Stimulated activated CD4-positive, alpha-beta T cell treated with anti-CD3 and anti-CD28 coated beads, Interleukin-1b, Interleukin-23, amount 100 ng/mL, for 1 hour (primary cell): ENCODE measurements around the gene MORN1.

Experiments
- DNase-seq, 2 donors: peaks; one replicate each; pipeline ENCODE4 v3.0.0-alpha.2; 2020; ENCODE audit warnings: low read depth in 2 of 2

Gene MORN1

GRCh38 chr1:2386636-2387611, 4.4 kb downstream of the MORN1 start:
- DNase-seq = no peak

GRCh38 chr1:2385606-2386280, 5.6 kb downstream of the MORN1 start:
- no peak for DNase-seq

GRCh38 chr1:2384941-2385481, 6.3 kb downstream of the MORN1 start:
- no peak for DNase-seq

GRCh38 chr1:2384130-2384860, 7.1 kb downstream of the MORN1 start:
- DNase-seq = no peak

- no peak for DNase-seq
These were observed 7.8 kb downstream of the MORN1 start for GRCh38 chr1:2383576-2383975.

- no peak for DNase-seq
These were observed 8.6 kb downstream of the MORN1 start for GRCh38 chr1:2382621-2383361.

GRCh38 chr1:2381741-2382620, 9.4 kb downstream of the MORN1 start:
- DNase-seq = peak; percentile 52 to 59

- no peak for DNase-seq
These were observed 10.3 kb downstream of the MORN1 start for GRCh38 chr1:2380816-2381591.

GRCh38 chr1:2379733-2380404, 11.5 kb downstream of the MORN1 start:
- no peak for DNase-seq

GRCh38 chr1:2378956-2379732, 12.2 kb downstream of the MORN1 start:
- DNase-seq = no peak

- no peak for DNase-seq
These were observed 12.9 kb downstream of the MORN1 start for GRCh38 chr1:2378441-2378851.

- no peak for DNase-seq
These were observed 13.5 kb downstream of the MORN1 start for GRCh38 chr1:2377751-2378440.

GRCh38 chr1:2376931-2377672, 14.3 kb downstream of the MORN1 start:
- DNase-seq = no peak

GRCh38 chr1:2376261-2376741, 15.1 kb downstream of the MORN1 start:
- no peak for DNase-seq

- DNase-seq = no peak
These were observed 15.5 kb downstream of the MORN1 start for GRCh38 chr1:2375923-2376260.

- DNase-seq = no peak
These were observed 16.0 kb downstream of the MORN1 start for GRCh38 chr1:2375246-2375922.
